Measurements from ENCODE around the gene MTCL1. TPM values are rescaled to one million over a fixed set of nuclear protein-coding genes. Genes with fewer than 3 reads are reported as not detected.

MTCL1 gene
- total RNA-seq, 1 experiment from 2014 or later = 297 TPM

- H3K36me3 Mint-ChIP-seq (ENCODE audit: insufficient read depth, unreplicated experiment) = no peaks in the 10 kb centered on the region
- no TSS peak for BruUV-seq (replicated peaks)
- intact Hi-C loops (cut with micrococcal nuclease; ENCODE audit: unreplicated experiment) = no loop called here
- TF ChIP-seq CTCF (IDR thresholded peaks at IDR 0.05; ENCODE audit: unreplicated experiment) = no peak
- DNase-seq = no peak
- H3K4me3 Mint-ChIP-seq (ENCODE audit: low read depth, unreplicated experiment) = no peak overlapping the region
- H3K27me3 Mint-ChIP-seq (ENCODE audit: unreplicated experiment) = no peaks in the 10 kb centered on the region
- peaks cover 21% of the 10 kb centered on the region for H3K4me1 Mint-ChIP-seq (ENCODE audit: low read depth, unreplicated experiment)
- H3K27ac Mint-ChIP-seq (ENCODE audit: unreplicated experiment) = no peak overlapping the region
- no peaks in the 10 kb centered on the region for H3K9me3 Mint-ChIP-seq (ENCODE audit: low read depth, unreplicated experiment)
- CTCF ChIA-PET = no interaction called here
Measured at GRCh38 chr18:8843005-8843404, 137.6 kb downstream of the MTCL1 start.

GRCh38 chr18:8844721-8845148, 139.4 kb downstream of the MTCL1 start:
- intact Hi-C loops (cut with micrococcal nuclease; ENCODE audit: unreplicated experiment) = no loop called here
- Mint-ChIP-seq H3K27ac (ENCODE audit: unreplicated experiment) (no peak overlapping the region), H3K4me1 (ENCODE audit: low read depth, unreplicated experiment) (peaks cover 21% of the 10 kb centered on the region), H3K27me3 (ENCODE audit: unreplicated experiment) (no peaks in the 10 kb centered on the region), H3K9me3 (ENCODE audit: low read depth, unreplicated experiment) (no peaks in the 10 kb centered on the region), H3K4me3 (ENCODE audit: low read depth, unreplicated experiment) (no peak overlapping the region), H3K36me3 (ENCODE audit: insufficient read depth, unreplicated experiment) (no peaks in the 10 kb centered on the region)
- BruUV-seq (replicated peaks) = no TSS peak
- no peak for TF ChIP-seq CTCF (IDR thresholded peaks at IDR 0.05; ENCODE audit: unreplicated experiment)
- CTCF ChIA-PET = interaction anchor here (0.6 kb wide), 2 partner anchors 240 to 241 kb away, joined by 3 to 4 read pairs; no protein-coding TSS in a partner anchor
- DNase-seq = no peak

- intact Hi-C loops (cut with micrococcal nuclease; ENCODE audit: unreplicated experiment) = no loop called here
- Mint-ChIP-seq H3K36me3 (ENCODE audit: insufficient read depth, unreplicated experiment) (no peaks in the 10 kb centered on the region), H3K27me3 (ENCODE audit: unreplicated experiment) (no peaks in the 10 kb centered on the region), H3K9me3 (ENCODE audit: low read depth, unreplicated experiment) (no peaks in the 10 kb centered on the region), H3K4me3 (ENCODE audit: low read depth, unreplicated experiment) (no peak overlapping the region), H3K27ac (ENCODE audit: unreplicated experiment) (no peak overlapping the region), H3K4me1 (ENCODE audit: low read depth, unreplicated experiment) (peaks cover 21% of the 10 kb centered on the region)
- DNase-seq = no peak
- CTCF ChIA-PET = interaction anchor here (0.7 kb wide), 1 partner anchor 9 kb away, joined by 4 read pairs; no protein-coding TSS in a partner anchor
- TF ChIP-seq CTCF (IDR thresholded peaks at IDR 0.05; ENCODE audit: unreplicated experiment) = no peak
- BruUV-seq (replicated peaks) = no TSS peak
Measured at GRCh38 chr18:8845506-8845905, 140.2 kb downstream of the MTCL1 start.

- CTCF ChIA-PET = no interaction called here
- DNase-seq = no peak
- intact Hi-C loops (cut with micrococcal nuclease; ENCODE audit: unreplicated experiment) = no loop called here
- Mint-ChIP-seq H3K27ac (ENCODE audit: unreplicated experiment) (no peak overlapping the region), H3K36me3 (ENCODE audit: insufficient read depth, unreplicated experiment) (no peaks in the 10 kb centered on the region), H3K4me3 (ENCODE audit: low read depth, unreplicated experiment) (no peak overlapping the region), H3K4me1 (ENCODE audit: low read depth, unreplicated experiment) (peaks cover 13% of the 10 kb centered on the region), H3K27me3 (ENCODE audit: unreplicated experiment) (no peaks in the 10 kb centered on the region), H3K9me3 (ENCODE audit: low read depth, unreplicated experiment) (peaks cover 3% of the 10 kb centered on the region)
- BruUV-seq (replicated peaks) = no TSS peak
- no peak for TF ChIP-seq CTCF (IDR thresholded peaks at IDR 0.05; ENCODE audit: unreplicated experiment)
Measured at GRCh38 chr18:8847066-8847755, 141.9 kb downstream of the MTCL1 start.

Measured in Calu3 (cell line).